ELR (cell line): Measurements from ENCODE around the gene LARGE1.

Experiments used
- DNase-seq: peaks from one replicate; pipeline ENCODE4 v3.0.0-alpha.2; 2015; ENCODE audit warnings: low read depth

Gene LARGE1

DNA sequence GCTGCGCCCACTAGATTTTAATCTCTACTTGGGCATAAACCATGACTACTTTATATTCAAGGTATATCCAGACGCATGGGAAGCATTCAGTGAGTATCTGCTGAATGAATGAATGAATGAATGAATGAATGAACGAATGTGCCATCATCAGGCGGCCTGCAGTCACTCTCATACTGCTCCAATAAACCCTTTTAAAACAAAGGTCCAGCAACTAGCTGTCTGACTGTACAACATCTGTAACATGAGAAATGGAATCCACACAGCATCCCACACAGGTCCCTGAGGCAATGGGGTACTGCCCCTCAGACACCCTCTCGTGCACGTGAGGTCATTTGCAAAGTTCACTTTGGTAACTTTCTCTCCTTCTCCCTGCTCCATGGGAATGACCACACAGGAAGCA lies 147.5 kb downstream of the LARGE1 start:
- no peak for DNase-seq

DNA sequence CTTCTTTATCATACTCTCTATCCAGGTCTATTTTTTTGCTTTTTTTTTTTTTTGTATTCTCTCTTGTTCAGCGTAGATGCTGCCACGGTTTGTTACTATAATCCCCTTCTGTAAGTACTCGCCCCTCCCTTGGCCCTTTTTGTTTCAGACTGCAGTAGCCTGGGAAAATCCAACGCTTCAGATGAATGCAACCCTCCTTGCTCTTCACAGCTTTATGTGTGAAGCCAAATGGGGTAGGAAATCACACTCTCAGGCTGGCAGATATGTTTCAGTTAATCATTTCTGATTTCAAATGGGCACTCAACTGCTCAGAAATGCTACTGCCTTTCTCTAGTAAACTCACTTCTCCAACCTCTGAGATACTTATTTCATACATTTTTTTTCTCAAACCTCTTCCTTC lies 149.1 kb downstream of the LARGE1 start:
- DNase-seq: no peak

DNA sequence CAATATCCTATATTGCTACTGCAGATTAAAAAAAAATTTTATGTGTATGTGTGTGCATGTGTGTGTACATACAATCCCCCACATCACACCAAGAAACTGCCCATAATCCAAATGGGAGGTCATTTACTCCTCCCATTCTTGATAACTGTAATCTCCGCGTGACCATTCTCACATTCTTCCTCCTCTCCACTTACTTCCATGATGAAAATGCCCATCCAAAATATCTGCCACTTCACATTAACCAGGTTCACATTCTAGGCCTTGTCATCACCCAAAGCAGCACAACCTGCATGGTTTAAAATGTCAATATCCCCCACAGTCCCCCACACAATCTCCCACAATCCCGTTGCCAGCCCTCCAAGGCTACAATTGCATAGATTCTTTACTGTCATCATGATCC lies 149.6 kb downstream of the LARGE1 start:
- DNase-seq: no peak

DNA sequence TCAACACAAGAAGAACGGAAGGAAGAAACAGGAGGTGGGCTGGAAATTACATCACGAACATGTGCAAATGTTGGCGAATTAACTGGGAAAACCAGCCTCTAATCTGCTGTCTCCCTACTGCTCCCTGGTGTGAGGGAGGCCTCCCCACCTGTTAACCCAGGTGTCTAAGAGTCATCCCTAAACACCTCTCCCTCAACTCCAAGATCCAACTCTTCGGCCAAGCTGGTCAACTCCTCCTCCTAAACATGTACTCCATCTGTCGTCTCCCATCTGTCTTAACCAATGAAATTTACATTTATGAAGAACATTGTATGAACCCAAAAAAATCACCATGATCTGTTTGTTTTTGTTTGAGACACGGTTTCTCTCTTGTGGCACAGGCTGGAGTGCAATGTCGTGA lies 154.2 kb downstream of the LARGE1 start:
- DNase-seq: no peak

DNA sequence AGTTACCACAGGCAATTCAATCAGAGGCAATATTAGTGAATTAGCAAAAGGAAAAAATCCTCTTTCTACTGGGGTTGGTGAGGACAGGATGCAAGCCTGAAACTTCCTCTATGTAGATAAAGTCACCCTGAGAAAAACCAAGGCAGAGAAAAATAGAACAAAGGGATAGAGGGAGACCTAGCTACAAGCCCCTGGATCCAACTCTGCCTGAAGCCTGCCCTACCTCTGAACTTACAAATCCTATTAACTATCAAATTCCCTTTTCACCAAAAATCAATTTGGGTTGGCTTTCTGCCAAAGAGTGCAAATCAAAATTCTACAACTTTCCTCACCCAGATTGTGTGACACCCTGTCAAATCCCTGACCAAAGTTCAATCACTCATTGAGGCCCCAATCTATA lies 161.3 kb downstream of the LARGE1 start:
- no peak for DNase-seq

DNA sequence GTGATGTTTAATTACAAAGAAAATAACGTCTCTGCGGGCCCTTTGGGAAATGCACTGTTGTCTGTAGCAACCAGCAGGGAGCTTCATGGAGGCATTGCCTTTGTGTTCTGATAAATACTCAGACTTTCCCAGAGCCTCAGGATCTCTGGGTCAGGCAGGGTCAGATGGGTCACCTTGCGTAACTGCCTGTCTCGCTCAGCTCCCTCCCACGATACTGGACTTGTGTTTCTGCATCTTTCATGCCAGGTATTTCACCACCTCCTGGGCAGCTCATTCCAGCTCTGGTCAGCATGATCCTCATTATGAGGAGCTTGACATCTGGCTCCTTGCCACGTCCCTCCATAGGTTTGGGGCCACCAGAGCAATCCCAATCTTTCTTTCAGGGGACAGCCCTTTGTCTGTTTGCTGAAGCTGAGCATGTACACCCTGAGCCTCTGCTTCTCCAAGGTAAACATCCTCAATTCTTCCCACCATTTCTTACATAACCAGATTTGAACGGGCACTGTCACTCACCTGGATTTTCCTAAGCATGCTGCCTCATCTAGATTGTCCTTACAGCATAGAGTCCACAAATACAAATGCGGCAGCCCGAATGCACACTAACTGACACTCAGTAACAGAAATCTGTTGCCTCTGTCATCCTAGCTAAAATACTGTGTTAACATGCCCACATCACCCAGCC lies 162.3 kb downstream of the LARGE1 start:
- DNase-seq: no peak

DNA sequence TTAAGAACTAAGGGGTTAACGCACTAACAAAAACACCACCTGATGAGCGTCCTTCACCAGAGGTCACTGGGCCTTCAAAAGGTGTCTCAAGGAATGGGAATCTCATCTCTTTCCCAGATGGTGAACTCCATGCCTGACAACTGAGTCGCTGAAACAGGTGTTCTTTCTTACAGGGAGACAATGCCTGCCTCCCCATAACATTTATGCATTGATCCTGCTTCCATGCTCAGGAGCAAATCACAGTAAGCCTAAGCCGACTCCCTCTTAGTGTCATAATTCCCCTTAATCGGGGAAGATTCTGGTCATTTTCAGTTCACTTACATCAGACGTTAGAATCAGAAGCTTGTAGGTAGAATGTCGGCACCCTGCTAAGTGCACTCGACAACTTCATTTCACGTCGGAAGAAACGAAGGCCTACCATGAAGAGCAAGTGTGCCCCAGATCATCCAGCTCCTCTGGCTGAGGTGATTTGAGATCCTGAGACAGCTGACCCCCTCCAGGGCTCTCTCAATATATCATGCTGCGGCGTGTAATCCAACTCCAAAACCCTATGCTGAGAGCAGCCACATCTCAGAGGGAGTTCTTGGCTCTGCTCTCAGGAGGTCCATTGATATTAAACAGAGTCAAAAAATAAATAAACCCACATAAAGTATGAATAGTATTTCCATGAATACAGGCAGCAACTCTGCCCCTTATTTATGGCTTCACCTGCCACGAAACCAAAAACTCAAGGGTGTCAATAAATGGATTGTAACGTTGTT lies 163.1 kb downstream of the LARGE1 start:
- no peak for DNase-seq

DNA sequence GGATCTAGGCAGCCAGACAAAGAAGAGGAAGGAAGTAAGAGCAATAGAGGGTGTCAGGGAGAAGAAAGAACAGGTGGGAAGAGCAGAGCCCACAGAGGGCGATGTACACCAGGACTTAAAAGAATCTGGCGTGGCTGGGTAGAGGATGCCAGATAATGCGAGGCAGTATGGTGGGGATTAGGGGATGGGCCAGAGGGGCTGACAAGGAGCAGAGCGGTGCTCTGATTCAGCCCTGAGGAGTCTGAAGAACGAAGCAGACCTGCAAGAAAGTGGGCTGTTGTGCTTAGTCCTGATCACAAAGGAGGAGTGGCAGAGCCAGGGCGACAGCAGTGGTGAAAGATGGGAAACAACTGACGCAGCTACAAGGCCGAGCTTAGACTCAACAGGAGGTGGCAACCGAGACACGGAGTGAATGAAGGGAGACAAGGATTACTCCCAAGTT lies 163.7 kb downstream of the LARGE1 start:
- DNase-seq: no peak

DNA sequence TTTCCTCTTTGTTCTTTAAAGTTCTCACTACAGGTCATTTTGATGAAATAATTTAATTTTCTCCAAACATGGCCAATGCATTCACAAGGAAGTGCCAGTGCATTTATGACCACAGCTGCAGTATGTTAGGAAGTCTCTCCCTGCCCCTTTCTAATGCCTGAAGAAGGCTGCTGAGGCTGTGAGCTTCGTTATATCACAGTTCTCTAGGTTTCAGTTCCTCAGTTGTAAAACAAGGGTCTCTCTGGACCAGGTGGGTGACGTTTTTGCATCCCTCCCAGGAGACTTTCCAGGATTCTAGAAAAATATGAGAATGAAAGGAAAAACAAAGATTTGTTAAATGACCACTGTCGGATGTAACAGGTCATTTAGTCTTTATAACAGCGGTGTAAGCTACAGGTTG lies 171.6 kb downstream of the LARGE1 start:
- no peak for DNase-seq

DNA sequence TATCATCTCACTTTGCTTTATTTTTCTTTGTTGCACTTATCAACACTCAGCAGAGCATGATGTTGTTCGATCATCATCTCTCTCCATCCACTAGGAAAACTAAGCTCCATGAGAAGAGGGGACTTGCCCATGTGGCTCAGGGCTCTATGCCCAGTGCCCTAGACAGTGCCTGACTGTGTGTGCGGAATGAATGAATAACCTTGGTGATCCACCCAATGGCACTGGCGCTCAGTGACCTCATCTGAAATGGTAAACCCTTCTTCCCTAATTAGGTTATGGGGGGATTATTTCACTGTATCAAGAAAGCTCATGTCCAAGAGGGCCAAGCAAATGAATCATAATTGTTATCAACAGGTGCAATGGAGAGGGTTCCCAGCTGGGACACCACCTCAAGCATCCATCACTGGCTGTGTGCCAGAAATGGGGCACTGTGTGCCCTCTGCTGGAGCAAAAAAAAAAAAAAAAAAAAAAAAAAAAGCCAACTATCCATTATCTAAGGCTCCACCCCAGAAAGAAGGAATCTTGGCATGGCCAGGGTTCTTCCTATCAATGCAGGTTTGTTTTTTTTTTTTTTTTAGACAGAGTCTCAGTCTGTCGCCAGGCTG lies 172.6 kb downstream of the LARGE1 start:
- no peak for DNase-seq

DNA sequence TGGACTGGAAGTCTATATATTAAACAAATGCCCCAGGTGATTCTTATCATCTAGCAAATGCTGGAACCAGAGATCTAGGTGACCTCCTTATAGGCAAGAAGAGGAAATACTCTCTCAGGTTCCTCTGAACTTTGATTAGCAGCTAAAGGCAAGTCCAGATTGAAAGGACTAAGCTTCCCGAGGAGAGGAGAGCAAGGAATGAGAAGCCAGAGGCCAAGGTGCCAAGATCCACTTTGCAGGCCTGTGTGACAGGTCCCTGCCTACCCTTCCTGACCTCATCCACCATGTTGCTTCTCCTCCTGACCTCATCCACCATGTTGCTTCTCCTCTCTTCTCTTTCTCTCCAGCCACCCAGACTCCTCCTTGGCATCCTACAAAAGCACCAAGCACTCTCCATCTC lies 173.2 kb downstream of the LARGE1 start:
- DNase-seq: no peak

DNA sequence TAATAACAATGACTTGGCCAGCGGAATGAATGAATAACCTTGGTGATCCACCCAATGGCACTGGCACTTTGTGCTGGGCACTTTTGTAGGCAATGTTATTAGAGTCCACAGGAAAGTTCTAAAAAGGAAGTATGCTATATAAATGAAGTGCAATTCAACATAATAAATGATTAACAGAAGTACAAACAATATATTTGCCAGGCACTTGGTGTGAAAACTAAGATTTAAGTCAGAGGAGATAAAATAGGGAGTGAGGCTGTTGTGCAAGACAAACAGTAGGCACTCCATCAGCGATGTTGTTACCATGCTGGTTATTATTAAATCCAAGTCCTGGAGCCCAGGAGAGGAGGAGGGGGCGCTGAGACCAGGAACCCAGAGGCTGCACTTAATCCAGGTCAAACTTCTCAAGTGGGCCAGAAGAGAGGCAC lies 173.8 kb downstream of the LARGE1 start:
- no peak for DNase-seq

DNA sequence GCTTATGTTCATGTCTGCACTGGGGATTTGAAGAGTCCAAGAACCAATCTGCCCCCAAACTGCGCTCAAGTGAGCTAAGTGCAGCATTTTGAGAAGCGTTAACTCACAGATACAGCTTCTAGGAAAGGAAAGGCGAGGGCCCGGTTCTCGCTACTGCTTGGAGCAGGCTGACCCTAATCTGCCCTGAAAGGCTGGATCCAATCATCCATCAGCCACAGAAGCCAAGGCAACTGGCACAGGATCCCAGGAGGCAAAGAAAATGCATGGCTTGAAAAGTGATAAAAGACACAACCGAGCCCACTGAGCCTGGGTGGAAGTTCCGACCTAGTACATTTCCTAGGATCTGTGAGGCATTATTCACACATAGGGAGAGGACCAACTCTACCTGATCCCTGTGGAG lies 174.8 kb downstream of the LARGE1 start:
- no peak for DNase-seq

DNA sequence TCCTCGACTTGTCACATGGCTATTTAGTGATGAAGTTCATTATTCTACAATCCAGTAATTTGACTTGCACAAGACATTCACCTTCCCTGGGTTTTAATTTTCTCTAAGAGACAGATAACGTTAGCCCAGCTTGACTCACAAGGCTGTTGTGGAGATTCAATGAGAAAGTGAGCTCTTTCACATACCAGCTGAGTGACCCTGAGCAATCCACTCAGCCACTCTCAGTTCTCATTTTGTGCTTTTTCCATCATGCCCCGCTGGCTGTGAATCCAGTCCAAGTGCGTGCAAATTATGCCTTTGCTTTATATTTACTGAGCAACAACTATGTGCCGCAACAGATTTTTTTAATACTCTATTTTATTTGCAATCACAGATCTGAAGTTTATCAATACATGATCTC lies 176.5 kb downstream of the LARGE1 start:
- DNase-seq: no peak

DNA sequence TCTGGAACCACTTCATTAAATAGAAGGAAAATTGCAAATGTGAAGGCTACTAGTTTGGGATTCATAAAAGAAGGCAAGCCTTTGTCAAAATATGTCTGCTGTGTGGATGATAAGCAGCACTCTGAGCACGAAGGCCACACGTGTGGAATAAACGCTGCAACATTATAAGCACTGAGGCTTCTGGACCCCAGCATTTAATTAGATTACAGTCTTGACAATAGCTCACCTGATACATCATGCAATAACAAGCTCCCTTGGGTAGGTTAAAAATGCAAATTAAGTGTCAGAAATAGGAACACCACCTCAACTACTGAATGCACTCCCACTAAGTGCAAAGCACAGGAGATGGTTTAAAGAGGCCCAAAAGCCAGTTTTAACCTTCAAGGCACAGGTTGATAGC lies 179.3 kb downstream of the LARGE1 start:
- no peak for DNase-seq

DNA sequence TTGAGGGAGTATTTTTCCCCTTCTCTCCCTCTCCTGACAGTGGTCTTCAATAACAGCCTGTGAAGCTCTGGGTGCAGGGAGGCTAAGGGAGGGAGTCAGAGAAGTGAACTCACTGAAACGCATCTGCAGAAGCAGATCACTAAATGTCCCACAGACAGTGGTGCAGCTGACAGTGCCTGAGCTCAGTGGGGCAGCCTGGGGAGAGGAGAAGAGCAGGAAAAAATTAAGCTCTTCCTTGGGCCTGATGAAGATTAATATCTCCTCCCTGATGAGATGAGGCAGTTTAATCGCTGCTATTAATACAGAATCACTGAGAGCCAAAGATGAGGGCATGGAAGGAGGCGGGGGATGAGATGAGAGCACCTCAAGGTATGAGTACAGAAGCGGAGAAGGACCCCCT lies 180.8 kb downstream of the LARGE1 start:
- DNase-seq: no peak

DNA sequence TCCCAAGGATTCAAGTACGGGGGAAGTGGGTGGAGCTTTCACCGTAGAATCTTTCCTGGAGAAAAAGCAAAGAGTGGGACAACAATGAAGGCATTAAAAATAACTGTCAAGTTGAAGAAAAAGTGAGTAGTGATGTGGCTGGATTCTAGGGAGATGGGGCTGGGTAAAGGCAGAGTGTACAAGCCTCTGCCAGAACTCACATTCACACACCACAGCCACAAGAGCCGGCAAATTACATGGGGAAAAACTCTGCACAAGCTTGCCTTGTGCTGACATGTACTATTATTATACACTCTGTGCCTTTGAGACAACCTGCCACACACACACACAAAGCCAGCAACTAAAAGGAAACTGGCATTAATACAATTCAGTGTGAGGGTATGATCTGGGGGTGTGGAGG lies 182.6 kb downstream of the LARGE1 start:
- no peak for DNase-seq

DNA sequence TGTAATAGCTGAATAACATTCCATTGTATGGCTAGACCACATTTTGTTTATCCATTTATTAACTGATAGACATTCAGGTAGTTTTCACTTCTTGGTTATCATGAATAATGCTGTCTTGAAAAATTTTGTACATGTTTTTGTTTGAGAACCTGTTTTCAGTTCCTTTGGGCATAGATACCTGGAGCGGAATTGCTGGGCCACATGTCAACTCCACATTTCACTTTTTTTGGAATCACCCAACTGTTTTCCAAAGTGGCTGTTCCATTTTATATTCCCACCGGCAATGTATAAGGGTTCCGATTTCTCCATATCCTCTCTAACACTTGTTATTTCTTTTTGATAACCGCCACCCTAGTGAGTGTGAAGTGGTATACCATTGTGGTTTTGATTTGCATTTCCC lies 184.3 kb downstream of the LARGE1 start:
- no peak for DNase-seq

DNA sequence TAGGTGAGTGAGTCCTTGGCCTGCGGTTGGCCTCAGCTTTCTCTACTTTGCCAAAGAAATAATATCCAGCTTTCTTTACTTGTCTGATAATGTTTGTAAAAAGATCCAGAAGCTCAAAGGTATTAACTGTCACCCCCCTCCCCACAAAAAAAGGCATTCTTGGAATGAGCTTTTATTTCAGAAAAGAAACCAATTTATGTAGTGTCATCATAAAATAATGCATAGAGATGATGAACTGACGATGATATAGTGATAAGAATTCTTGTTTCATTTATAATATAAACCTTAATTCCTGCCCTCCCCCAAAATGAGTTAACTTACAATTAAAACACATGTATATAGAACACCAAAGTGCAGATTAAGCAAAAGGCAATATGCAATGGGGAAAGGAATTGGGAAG lies 191.4 kb downstream of the LARGE1 start:
- DNase-seq: no peak

DNA sequence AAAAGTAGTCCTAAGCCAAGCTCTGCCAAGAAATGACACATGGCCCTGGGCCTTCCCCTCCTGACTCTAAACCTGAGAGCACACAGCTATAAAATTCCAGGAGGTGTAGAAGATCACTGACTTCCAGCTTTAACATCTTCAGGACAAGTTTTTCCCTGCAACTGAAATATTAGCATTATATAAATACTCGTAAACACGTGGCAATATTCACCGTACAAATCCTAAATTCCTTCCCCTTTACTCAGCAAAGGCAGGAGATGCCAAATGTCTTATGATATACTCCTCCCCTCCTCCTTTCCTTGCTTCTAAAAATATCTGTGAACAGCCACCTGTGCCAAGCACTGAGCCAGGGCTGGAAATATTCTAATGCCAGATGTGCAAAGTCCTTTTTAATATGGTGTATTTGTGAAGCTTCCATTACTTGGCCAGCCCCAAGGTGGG lies 194.0 kb downstream of the LARGE1 start:
- no peak for DNase-seq

DNA sequence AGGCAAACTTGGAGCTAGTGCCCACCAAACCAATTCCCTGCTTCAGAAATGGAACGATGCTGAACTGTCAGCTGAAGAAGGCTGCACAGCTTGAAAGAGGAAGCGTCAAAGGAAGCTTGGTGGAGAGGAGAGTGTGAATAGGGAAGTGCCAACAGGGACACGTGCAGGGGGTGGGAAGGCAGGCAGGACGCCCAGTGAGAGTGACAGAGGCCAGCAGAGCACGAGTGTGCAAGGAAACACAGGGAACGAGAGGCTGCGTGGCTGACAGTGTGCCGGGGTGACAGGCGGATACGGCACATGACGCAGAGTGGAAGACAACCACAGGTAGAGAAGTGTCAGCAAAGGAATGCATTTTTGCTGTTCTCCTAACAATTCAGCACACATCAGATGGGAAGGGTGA lies 196.4 kb downstream of the LARGE1 start:
- no peak for DNase-seq

DNA sequence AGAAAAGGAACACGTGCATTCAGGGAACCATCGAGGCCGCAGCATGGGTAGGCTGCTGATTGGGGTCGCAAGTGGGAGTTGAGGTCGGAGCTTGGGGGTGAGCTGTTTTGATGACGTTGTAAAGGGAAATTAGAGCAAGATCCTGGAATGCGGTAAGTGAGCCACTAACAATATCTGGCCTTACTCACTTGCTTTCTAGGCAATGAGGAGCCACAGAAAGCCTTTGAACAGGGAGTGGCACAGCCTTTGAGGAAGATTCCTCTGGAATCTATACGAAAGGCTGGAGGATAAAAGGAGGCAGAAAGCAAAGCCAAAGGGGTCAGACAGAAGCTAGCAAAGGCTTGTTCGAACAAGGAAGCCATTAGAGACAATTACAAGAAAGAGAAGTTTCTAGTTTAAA lies 197.5 kb downstream of the LARGE1 start:
- DNase-seq: no peak

DNA sequence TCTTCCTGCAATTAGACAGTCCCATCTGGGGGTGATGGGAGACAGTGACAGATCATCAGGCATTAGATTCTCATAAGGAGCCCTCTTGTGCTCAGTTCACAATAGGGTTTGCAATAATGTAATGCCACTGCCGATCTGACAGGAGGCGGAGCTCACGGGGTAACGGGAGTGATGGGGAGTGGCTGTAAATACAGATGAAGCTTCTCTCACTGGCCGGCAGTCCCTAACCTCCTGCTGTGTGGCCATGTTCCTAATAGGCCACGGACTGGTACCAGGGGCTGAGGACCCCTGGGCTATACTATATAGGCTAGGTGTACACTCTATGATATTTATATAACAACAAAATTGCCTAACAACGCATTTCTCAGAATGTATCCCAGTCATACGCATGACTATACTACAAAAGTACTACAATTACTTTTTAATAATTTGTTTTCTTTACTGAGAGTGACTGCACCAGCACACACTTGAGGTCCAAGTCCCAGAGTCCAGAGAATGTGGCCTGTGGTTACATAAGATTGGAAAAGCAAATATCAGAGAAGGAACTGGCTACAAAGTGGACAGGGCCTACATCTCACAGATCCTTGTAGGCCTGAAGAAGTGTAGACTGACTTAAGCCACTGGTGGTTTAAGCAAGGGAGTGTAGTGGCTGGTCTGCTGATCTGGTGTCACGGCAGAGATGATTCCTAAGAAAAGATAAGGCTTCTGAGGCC lies 200.0 kb downstream of the LARGE1 start:
- no peak for DNase-seq
